ENCODE measurements around the gene HDHD5.

Gene HDHD5

DNA sequence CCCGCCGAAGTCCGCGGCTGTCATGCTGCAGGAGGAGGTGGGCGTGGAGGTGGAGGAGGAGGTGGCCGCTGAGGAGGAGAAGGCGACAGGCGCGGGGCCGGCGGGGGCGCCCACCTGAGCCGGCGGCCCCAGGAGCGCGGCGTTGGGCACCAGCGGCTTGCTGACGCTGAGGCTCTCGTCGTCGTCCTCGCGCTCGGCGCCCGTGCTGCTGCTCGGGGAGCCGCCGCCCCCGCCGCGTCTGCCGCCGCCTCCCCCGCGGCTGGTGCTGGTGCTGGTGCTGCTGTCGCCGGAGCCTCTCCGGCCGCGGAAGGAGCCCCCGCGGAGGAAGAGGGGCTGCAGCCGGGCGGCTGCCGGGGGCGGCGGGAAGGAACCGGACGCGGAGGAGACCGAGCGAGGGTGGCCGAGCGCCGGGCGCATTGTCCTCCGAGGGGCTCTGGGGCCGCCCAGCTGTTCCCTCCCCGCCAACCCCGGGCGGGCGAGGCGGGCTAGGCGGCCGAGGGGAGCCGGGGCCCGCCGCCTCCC, 38.3 kb downstream of the HDHD5 start:
- DNase-seq (ENCODE audit: low read depth in 1 of 2, low spot score in 1 of 2) = peak in 1 of 2 donors; percentile 15

DNA sequence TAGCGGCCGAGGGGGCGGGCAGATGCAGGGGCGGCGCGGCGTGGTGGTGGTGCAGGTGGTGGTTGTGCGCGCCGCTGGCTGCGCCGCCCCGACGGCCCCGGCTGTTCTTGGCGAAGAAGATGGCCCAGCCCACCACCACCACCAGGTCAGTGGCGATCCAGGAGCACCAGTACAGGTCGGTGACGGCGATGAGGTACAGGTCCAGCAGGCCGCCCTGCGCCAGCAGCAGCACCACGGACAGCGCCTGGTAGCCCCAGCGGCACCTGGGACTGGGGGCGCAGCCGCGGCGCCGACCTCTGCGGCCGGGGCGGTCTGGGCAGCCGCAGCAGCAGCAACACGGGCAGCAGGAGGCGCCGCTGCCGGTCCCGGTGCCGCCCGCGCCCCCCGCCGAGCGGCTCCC, 38.8 kb downstream of the HDHD5 start:
- DNase-seq (ENCODE audit: low read depth in 1 of 2, low spot score in 1 of 2) = peak; percentile 25 to 49

DNA sequence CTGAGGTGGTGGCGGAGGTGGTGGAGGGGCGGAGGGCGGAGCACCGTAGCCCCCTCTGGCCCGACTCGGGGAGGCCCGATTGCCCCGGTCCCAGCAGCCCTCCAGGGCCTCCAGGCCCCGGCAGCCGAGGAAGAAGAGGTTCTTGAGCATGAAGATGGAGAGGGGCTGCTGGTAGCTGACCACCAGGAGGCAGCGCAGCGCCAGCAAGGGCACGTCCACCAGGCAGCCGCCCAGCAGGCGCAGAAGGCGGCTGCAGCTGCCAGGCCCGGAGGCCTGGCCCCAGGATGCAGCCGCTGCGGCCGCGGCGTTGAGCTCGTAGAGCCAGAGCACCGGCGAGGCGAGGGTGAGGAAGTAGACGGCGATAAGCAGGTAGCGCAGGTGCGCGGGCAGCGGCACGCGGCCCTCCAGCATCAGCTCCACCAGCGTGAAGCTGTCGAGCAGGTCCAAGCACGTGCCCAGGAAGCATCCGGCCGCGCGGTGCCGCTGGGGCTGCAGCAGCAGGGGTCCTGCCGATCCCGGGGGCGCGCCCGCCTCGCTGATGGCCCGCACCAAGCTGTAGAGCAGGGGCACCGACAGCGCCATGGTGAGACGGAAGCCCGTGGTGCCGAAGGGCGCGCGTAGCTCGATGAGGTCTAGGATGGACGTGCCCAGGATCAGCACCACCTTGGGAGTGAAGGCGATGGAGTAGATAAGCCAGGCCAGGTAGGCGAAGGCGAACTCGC, 39.4 kb downstream of the HDHD5 start:
- no peak for DNase-seq (ENCODE audit: low read depth in 1 of 2, low spot score in 1 of 2)

GRCh38 chr22:17118342-17118741, 40.7 kb downstream of the HDHD5 start:
- no peak for DNase-seq (ENCODE audit: low read depth in 1 of 2, low spot score in 1 of 2)

DNA sequence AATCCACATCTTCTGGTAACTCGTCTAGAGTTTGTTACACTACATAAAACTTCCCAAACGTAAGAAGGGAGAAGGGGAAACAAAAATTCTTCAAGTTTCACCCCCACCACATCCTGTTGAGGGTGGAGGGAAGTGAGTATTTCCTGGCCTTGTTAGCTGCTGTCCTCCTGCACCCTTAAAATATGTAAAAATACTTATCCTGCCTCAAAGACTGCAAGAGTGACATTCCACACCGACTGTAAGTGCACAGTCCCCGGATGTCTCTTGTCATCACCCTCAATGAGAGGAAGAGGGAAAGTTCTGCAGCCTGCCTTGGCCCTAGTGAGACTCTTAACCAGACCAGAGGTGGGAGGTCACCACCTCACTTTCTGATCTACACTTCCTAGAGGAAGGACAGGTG, 41.2 kb downstream of the HDHD5 start:
- DNase-seq (ENCODE audit: low read depth in 1 of 2, low spot score in 1 of 2) = no peak

GRCh38 chr22:17117400-17117799, 41.7 kb downstream of the HDHD5 start:
- DNase-seq (ENCODE audit: low read depth in 1 of 2, low spot score in 1 of 2) = no peak

GRCh38 chr22:17116572-17117330, 42.3 kb downstream of the HDHD5 start:
- DNase-seq (ENCODE audit: low read depth in 1 of 2, low spot score in 1 of 2) = no peak

GRCh38 chr22:17115945-17116565, 43.0 kb downstream of the HDHD5 start:
- DNase-seq (ENCODE audit: low read depth in 1 of 2, low spot score in 1 of 2) = no peak

DNA sequence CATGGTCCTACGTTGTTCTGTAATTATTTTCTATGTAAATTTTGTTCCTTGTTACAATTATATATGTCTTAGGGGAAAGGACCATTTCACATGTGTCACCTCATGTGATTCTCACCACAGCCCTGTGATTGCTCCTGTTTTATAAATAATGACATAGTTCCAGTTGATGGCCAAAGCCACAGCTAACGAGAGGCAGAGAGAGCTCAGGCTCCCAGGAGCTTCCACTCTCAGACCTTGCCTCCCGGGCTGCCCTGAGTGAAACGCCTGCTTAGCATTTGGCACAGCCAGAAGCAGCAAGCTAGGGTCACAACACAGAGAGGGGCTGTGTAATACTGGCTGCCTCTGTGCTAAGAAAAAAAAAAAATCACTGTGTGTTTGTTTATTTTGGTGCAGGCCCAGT, 43.8 kb downstream of the HDHD5 start:
- no peak for DNase-seq (ENCODE audit: low read depth in 1 of 2, low spot score in 1 of 2)

- no peak for DNase-seq (ENCODE audit: low read depth in 1 of 2, low spot score in 1 of 2)
Observed at GRCh38 chr22:17114898-17115235, 44.2 kb downstream of the HDHD5 start.

DNA sequence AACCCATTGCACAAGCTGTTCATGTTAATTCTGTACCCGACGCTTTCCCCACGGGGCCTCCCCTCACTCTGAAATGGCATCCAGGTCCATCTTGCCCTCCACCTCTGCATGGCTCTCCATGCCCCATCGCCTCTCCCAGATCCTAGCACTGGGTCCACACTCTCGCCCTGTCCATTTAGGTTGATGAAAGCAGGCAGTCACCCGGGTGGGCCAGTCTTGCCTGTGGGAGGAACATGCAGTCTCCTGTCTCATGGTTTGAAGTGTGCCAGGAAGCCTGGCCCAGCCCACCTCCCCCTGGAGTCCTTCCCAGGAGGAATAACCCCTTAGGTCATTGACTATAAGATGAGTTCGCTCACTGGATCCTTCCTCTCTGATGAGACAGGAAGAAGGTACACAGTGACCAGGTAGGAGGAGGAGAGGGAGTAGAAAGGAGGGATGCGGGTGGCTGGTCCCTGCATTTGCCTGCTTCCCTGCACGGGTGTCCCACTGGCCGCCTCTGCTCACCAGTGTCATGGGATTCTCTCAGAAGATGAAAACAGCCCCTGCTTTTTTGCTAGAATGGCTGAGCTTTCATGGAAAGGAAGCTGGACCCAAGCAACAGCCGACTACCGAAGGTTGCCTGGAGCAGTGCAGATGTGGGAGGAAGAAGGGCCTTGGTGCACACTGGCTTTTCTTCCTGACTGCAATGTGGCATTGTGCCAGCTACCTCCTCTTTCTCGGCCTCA, 44.7 kb downstream of the HDHD5 start:
- no peak for DNase-seq (ENCODE audit: low read depth in 1 of 2, low spot score in 1 of 2)

DNA sequence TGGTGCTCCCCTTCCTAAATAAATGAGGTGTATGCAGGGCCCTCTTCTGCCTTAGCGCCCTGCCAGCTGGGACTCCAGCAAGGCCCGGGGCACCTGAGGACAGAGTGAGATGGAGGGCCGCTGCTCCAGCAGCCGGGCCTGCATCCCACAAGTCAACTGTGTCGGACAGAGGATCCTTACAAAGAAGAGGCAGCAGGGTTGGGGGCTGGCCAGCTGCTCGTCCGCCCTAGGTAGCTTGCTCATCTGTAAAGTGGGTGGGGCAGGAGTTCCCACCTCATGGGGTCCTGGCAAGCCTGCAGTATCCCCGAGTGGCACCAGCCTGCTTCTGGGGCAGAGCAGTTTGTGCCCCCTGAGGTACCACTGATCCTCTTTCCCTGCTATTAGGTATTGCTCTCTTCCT, 45.5 kb downstream of the HDHD5 start:
- no peak for DNase-seq (ENCODE audit: low read depth in 1 of 2, low spot score in 1 of 2)

- DNase-seq (ENCODE audit: low read depth in 1 of 2, low spot score in 1 of 2) = no peak
Observed at GRCh38 chr22:17112491-17113042, 46.5 kb downstream of the HDHD5 start.

- no peak for DNase-seq (ENCODE audit: low read depth in 1 of 2, low spot score in 1 of 2)
Observed at GRCh38 chr22:17110791-17111550, 48.1 kb downstream of the HDHD5 start.

DNA sequence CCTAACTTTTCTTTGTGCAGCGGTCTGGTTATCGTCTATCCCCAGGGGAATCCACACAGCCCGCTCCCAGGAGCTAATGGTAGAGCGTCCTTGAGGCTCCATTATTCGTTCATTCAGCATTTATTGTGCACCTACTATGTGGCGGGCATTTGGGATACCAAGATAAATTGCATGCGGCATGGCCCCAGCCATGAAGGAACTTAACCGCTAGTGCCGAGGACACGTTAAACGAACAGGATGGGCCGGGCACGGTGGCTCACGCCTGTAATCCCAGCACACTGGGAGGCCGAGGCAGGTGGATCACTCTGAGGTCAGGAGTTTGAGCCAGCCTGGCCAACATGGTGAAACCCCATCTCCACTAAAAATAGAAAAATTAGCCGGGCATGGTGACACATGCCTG, 49.1 kb downstream of the HDHD5 start:
- DNase-seq (ENCODE audit: low read depth in 1 of 2, low spot score in 1 of 2) = no peak

DNA sequence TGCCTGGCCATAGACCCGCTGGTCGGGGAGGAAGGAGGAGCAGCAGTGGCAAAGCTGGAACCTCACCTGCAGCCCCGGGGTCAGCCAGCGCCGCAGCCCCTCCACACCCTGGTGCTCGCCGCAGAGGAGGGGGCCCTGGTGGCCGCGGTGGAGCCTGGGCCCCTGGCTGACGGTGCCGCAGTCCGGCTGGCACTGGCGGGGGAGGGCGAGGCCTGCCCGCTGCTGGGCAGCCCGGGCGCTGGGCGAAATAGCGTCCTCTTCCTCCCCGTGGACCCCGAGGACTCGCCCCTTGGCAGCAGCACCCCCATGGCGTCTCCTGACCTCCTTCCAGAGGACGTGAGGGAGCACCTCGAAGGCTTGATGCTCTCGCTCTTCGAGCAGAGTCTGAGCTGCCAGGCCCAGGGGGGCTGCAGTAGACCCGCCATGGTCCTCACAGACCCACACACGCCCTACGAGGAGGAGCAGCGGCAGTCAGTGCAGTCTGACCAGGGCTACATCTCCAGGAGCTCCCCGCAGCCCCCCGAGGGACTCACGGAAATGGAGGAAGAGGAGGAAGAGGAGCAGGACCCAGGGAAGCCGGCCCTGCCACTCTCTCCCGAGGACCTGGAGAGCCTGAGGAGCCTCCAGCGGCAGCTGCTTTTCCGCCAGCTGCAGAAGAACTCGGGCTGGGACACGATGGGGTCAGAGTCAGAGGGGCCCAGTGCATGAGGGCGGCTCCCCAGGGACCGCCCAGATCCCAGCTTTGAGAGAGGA, 49.8 kb downstream of the HDHD5 start:
- DNase-seq (ENCODE audit: low read depth in 1 of 2, low spot score in 1 of 2) = no peak

- DNase-seq (ENCODE audit: low read depth in 1 of 2, low spot score in 1 of 2) = no peak
Observed at GRCh38 chr22:17108256-17109112, 50.6 kb downstream of the HDHD5 start.

DNA sequence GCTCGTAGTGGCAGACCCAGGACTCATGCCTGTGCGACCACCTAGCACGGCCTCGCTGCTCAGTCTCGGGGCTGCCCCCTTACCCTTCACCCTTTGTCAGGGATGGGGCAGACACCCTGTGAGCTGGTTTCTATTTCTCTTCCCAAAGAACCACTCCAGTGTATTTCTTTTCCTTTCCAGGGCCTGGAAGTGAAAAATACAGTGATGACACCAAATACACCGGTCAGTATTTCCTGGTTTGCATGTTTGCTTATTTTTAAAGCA, 51.6 kb downstream of the HDHD5 start:
- DNase-seq (ENCODE audit: low read depth in 1 of 2, low spot score in 1 of 2) = no peak

Data from stimulated activated CD4-positive, alpha-beta T cell treated with anti-CD3 and anti-CD28 coated beads, Interleukin-15, amount 100 ng/mL, for 1 hour (primary cell).